CD14-positive monocyte (primary cell): ENCODE data around the gene ACO2. TPM values are rescaled to one million over a fixed set of nuclear protein-coding genes. Genes with fewer than 3 reads are reported as not detected.

Experiments used
- DNase-seq, 3 donors: peaks; one replicate each; pipeline ENCODE4 v3.0.0-alpha.2; 2011 to 2022
- H2AFZ ChIP-seq: 2 replicates; pipeline ENCODE4 v1.6.0; 2012; ENCODE audit warnings: mild to moderate bottlenecking, low read depth, low read length, inconsistent platforms; ENCODE audit not compliant: insufficient read depth, poor library complexity, severe bottlenecking
- H3K27ac ChIP-seq, 2 donors: 1 replicate in 1 of 2; 2 replicates in 1 of 2; pipeline ENCODE4 v1.5.1; 2012 to 2013; ENCODE audit warnings: low read length in 2 of 2, control low read depth in 1 of 2, inconsistent platforms in 1 of 2, low read depth in 1 of 2, mild to moderate bottlenecking in 1 of 2
- H3K27me3 ChIP-seq, 2 donors: one replicate each; pipeline versions ENCODE4 v1.6.0 to v1.6.1; 2011 to 2013; ENCODE audit warnings: low read length in 2 of 2; ENCODE audit not compliant: control insufficient read depth in 2 of 2, insufficient read depth in 2 of 2
- H3K36me3 ChIP-seq, 2 donors: replicated peaks in 1 of 2; 1 replicate in 1 of 2; 2 replicates in 1 of 2; pipeline versions ENCODE4 v1.5.1 to v1.6.1; 2012 to 2013; ENCODE audit warnings: low read length in 2 of 2, control low read depth in 1 of 2, inconsistent platforms in 1 of 2, mild to moderate bottlenecking in 1 of 2; ENCODE audit not compliant: insufficient read depth in 2 of 2, control insufficient read depth in 1 of 2
- H3K4me1 ChIP-seq, 2 donors: 1 replicate in 1 of 2; 2 replicates in 1 of 2; pipeline versions ENCODE4 v1.5.1 to v1.6.1; 2012 to 2013; ENCODE audit warnings: low read length in 2 of 2, control low read depth in 1 of 2, inconsistent platforms in 1 of 2, mild to moderate bottlenecking in 1 of 2, moderate library complexity in 1 of 2; ENCODE audit not compliant: insufficient read depth in 2 of 2, control insufficient read depth in 1 of 2
- H3K4me2 ChIP-seq: replicated peaks from 2 replicates; pipeline ENCODE3; 2012; ENCODE audit warnings: low read length, moderate library complexity, mild to moderate bottlenecking; ENCODE audit not compliant: poor library complexity, severe bottlenecking; ENCODE audit errors: extremely low read depth
- H3K4me3 ChIP-seq, 3 experiments: fragments of 200-600 bp in 1 of 3; sonication (generic) in 1 of 3; replicated peaks in 1 of 3; 1 replicate in 2 of 3; 2 replicates in 1 of 3; pipeline ENCODE4 v1.5.1; 2011 to 2013; ENCODE audit warnings: low read length in 3 of 3, mild to moderate bottlenecking in 3 of 3, control low read depth in 2 of 3, low read depth in 2 of 3, inconsistent platforms in 1 of 3, moderate library complexity in 1 of 3
- H3K79me2 ChIP-seq: 2 replicates; pipeline ENCODE4 v1.6.0; 2012; ENCODE audit warnings: mild to moderate bottlenecking, control low read depth, inconsistent platforms, low read length, moderate library complexity; ENCODE audit not compliant: insufficient read depth
- H3K9ac ChIP-seq: 2 replicates; pipeline ENCODE4 v1.6.0; 2017; ENCODE audit warnings: low read length, mild to moderate bottlenecking; ENCODE audit not compliant: insufficient read depth, poor library complexity, severe bottlenecking
- H3K9me3 ChIP-seq, 2 donors: replicated peaks in 1 of 2; 1 replicate in 1 of 2; 2 replicates in 1 of 2; pipeline versions ENCODE4 v1.5.1 to v1.6.1; 2012 to 2013; ENCODE audit warnings: low read length in 2 of 2, control low read depth in 1 of 2; ENCODE audit not compliant: control insufficient read depth in 1 of 2, insufficient read depth in 1 of 2
- H4K20me1 ChIP-seq: 2 replicates; pipeline ENCODE4 v1.6.0; 2012; ENCODE audit warnings: mild to moderate bottlenecking, low read length, control low read depth, moderate library complexity; ENCODE audit not compliant: insufficient read depth
- H3K27ac Mint-ChIP-seq, 7 donors: one replicate each; pipeline ENCODE4 v1.8.0; 2020; ENCODE audit warnings: mild to moderate bottlenecking in 7 of 7, mixed read lengths in 7 of 7, moderate library complexity in 6 of 7, inconsistent platforms in 2 of 7
- H3K27me3 Mint-ChIP-seq, 3 donors: one replicate each; pipeline ENCODE4 v1.8.0; 2021 to 2022; ENCODE audit warnings: low read depth in 3 of 3, mild to moderate bottlenecking in 3 of 3, mixed read lengths in 3 of 3, moderate library complexity in 3 of 3, inconsistent platforms in 1 of 3
- H3K36me3 Mint-ChIP-seq, 2 donors: one replicate each; pipeline ENCODE4 v1.8.0; 2020; ENCODE audit warnings: mixed read lengths in 2 of 2, inconsistent platforms in 1 of 2, mild to moderate bottlenecking in 1 of 2
- H3K4me1 Mint-ChIP-seq: one replicate; pipeline ENCODE4 v1.8.0; 2020; ENCODE audit warnings: mild to moderate bottlenecking, mixed read lengths
- H3K4me3 Mint-ChIP-seq, 2 donors: one replicate each; pipeline ENCODE4 v1.8.0; 2020; ENCODE audit warnings: mild to moderate bottlenecking in 2 of 2, mixed read lengths in 2 of 2, moderate library complexity in 1 of 2
- H3K9me3 Mint-ChIP-seq, 7 donors: one replicate each; pipeline ENCODE4 v1.8.0; 2020 to 2022; ENCODE audit warnings: mixed read lengths in 7 of 7, mild to moderate bottlenecking in 6 of 7, moderate library complexity in 6 of 7, inconsistent platforms in 2 of 7
- CTCF ChIP-seq: fragments of 200-600 bp; IDR thresholded peaks from one replicate; pipeline ENCODE4 v1.8.0; 2022; ENCODE audit warnings: antibody characterized with exemption, mild to moderate bottlenecking
- WGBS: methylation state at CpG from one replicate; pipeline ENCODE4 v1.1.5; 2013; ENCODE audit warnings: missing lambda C conversion rate; ENCODE audit not compliant: insufficient coverage; 5-methylcytosine and 5-hydroxymethylcytosine counted together
- intact Hi-C, 2 donors: fragments of 100-400 bp; cut with micrococcal nuclease; formaldehyde crosslinking; loops; one replicate each; pipeline versions ENCODE4 v1.15.0 to v1.15.1; 2023
- polyA plus RNA-seq, 3 donors: library from polyadenylated mRNA; depleted of rRNA in 1 of 3; unstranded in 2 of 3; stranded (reverse) in 1 of 3; fragments of 300-500 nt in 2 of 3; fragments of >200 nt in 1 of 3; fragmentation: Illumina TruSeq in 2 of 3; gene quantifications; 1 replicate in 2 of 3; 2 replicates in 1 of 3; pipeline ENCODE4 v1.2.3, GENCODE V29; 2012 to 2021

Gene ACO2
- polyA plus RNA-seq, 3 donors = 56.8 to 75.8 (median 64.2) TPM

DNA sequence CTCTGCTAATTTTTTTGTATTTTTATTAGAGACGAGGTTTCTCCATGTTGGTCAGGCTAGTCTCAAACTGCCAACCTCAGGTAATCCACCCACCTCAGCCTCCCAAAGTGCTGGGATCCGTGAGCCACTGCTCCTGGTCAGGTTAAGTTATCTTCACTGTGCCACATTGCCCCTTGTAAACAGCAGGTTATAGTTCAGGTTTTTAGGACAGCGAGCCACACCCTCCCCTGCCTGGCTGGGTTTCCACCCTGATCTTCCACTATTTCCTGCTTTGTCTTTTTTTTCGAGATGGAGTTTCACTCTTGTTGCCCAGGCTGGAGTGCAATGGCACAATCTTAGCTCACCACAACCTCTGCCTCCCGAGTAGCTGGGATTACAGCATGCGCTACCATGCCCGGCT, 16.1 kb downstream of the ACO2 start:
- Mint-ChIP-seq H3K27ac (peak overlapping the region in 2 of 7 donors; percentile 37 to 51), H3K4me3 (no peak overlapping the region), H3K9me3 (no peaks in the 10 kb centered on the region), H3K27me3 (no peaks in the 10 kb centered on the region), H3K36me3 (peaks cover 25 to 38% of the 10 kb centered on the region in 2 donors), H3K4me1 (peaks cover 23% of the 10 kb centered on the region)
- H3K4me2 ChIP-seq = no peak overlapping the region
- no peak overlapping the region for H3K4me3 ChIP-seq
- intact Hi-C loops = no loop called here
- H3K79me2 ChIP-seq = peaks cover 97% of the 10 kb centered on the region
- H3K27me3 ChIP-seq = no peaks in the 10 kb centered on the region
- peaks cover 7 to 10% of the 10 kb centered on the region in 2 donors for H3K4me1 ChIP-seq
- no peak for DNase-seq
- TF ChIP-seq CTCF = no peak
- 86% methylated on average over 1 of the region's 7 CpGs for WGBS
- H3K9me3 ChIP-seq = no peaks in the 10 kb centered on the region
- no peak overlapping the region for H2AFZ ChIP-seq
- H3K36me3 ChIP-seq = peaks cover 3 to 44% of the 10 kb centered on the region in 2 donors
- H4K20me1 ChIP-seq = peaks cover 96% of the 10 kb centered on the region
- no peak overlapping the region for H3K27ac ChIP-seq
- H3K9ac ChIP-seq = no peak overlapping the region

DNA sequence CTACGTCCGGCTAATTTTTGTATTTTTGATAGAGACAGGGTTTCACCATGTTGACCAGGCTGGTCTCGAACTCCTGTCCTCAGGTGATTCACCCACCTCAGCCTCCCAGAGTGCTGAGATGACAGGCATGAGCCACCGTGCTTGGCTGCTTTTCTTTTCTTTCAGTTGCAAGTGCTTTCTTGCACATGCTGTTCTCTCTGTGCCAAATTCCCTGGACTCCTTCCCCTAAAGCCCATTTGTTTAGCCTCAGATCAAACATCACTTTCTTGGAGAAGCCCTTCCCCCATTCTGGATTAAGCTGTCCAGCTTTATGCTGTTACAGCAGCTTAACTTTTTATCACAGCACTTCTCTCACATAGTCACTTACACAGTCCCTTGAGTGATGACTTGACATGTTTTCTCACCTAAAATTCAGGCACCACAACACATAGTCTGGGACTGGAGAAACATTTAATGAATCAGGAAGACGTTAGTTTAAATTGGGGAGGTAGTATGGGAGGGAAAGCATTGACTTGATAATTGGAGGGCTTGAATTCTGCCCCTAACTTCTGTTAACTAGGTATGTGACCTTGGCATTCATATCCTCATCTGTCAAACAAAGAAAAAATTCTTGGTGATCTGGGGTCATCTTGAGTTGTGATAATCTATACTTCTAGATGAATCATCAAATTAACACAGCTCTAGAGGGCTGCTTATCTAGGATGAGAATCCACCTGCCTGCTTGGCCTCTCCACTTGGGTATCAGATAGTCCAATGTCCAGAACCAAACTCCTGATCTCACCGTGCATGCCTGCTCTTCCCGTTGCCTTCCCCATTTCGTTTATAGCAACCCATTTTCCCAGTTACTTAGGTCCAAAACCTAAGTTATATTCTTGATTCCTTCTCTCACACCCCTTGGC, 18.4 kb downstream of the ACO2 start:
- DNase-seq = no peak
- Histone ChIP-seq H3K4me1 (peaks cover 5 to 7% of the 10 kb centered on the region in 2 donors), H3K36me3 (peaks cover 0 to 28% of the 10 kb centered on the region in 2 donors), H3K9ac (no peak overlapping the region), H4K20me1 (peaks cover 96% of the 10 kb centered on the region), H3K27me3 (no peaks in the 10 kb centered on the region), H3K9me3 (no peaks in the 10 kb centered on the region), H3K4me2 (no peak overlapping the region), H3K27ac (no peak overlapping the region), H3K79me2 (peaks cover 96% of the 10 kb centered on the region), H2AFZ (no peak overlapping the region), H3K4me3 (no peak overlapping the region)
- H3K27me3 Mint-ChIP-seq = no peaks in the 10 kb centered on the region
- intact Hi-C loops = no loop called here
- H3K4me3 Mint-ChIP-seq = no peak overlapping the region
- WGBS = 89% methylated on average over 7 of the region's 8 CpGs
- peaks cover 28 to 38% of the 10 kb centered on the region in 2 donors for H3K36me3 Mint-ChIP-seq
- TF ChIP-seq CTCF = no peak
- no peak overlapping the region for H3K27ac Mint-ChIP-seq
- H3K4me1 Mint-ChIP-seq = peaks cover 20% of the 10 kb centered on the region
- no peaks in the 10 kb centered on the region for H3K9me3 Mint-ChIP-seq
